Muscle of back (tissue), 11 donors: ENCODE data around the gene FAM107B. TPM values are rescaled to one million over a fixed set of nuclear protein-coding genes. Genes with fewer than 3 reads are reported as not detected.
A peak's percentile ranks its signal among the peaks of the same experiment; 100 is the strongest.

Experiments
- DNase-seq, 3 donors: peaks; one replicate each; pipeline versions ENCODE4 v3.0.0 to v3.0.0-alpha.2; 2013
- polyA plus RNA-seq, 10 donors: library from polyadenylated mRNA; unstranded; fragments of 120-200 nt; gene quantifications; one replicate each; pipeline ENCODE4 v1.2.1, GENCODE V29; 2013; ENCODE audit not compliant: insufficient read length in 10 of 10

Gene FAM107B
- polyA plus RNA-seq, 10 donors: 17.8 to 30.9 (median 23.3) TPM

DNA sequence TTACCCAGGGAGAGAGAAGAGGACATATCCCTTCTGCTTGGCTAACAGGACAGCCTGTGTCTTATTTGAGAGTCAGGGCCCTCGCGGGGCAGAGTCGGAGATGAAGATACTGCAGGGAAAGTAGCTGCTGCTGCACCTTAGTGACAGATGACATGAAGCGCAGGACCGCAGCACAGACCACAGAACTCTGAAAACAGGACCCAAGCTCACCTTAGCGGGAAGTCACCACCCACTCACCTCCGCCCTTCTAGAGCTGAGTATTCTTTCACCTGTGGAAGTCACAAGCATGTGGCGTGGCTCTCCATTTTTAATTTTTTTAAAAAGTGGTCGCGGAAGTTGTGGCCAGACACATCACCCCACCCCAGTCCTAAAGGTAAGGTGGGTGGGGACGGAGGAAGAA, 191.4 kb downstream of the FAM107B start:
- no peak for DNase-seq

DNA sequence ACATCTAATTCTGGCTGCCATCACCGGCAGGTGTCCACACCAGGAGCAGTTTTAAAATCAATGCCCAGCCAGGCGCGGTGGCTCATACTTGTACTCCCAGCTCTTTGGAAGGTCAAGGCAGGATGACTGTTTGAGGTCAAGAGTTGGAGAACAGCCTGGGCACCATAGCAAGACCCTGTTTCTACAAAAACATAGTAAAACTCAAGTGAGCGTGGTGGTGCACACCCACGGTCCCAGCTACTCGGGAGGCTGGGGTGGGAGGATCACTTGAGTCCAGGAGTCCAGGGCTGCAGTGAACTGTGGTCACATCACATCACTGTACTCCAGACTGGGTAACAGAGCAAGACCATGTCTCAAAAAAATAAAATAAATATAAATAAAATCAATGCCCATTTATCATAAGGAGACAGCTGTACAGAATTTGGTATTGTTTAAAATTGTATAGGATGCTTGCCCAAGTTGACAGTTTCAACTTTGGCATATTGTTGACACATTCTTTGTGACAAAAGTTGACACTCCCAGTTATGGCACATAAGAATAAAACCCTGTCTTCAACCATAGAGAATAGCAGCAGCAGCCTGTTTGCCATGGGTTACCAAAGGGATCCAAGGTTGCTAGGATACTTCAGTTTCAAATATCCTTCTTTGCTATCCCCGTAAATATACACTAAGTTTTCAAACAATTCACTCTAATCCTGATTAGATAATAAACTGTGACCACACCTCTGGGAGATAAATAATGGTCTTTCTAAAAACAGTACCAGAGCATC, 193.0 kb downstream of the FAM107B start:
- DNase-seq: no peak

DNA sequence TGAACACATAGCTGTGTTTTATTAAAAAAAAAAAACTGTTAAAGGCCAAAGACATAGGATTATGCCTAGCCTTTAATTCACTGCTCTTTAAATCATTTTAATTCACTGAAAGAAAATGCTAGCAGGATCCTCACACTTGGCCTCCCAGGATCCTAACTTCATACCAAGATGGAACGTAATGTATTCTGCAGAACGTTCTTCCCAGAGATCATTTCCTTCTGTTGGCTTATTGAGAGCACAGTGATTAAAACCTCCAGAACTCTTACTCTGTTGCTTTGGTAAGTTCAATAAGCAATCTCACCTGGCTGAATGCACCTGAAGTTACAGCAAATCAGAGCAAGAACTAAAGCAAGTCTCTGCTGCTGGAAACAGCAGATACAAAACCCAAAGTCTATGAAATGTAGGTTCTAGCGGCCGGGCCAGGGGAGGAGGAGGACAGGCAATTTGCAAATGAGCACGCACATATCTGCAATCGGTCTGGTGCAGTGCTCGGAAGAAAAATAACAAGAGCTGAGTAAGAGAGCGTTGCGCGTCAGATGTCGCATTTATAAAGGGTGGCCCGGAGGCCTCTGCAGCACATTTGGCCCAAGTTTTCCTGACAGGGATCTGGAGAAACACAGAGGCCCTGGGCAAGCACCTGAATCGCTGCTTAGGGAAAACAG, 193.9 kb downstream of the FAM107B start:
- DNase-seq: peak in 1 of 3 donors; percentile 61

DNA sequence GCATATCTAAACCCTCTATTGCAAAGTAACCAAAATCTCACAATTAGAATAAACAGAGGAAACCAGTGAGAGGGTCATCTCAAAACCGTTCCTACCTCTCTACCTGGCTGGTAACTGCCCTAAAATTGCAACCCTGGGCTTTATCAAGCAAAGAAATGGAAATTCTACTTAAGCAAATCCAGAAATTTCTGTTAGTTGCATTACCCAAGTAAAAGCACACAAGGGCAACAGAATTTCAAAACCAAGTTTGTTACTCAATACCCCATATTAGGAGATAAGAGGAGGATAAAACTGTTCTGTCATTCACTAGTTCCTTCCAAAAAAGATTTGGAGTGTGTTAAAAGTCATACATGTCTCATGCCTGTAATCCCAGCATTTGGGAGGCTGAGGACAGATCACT, 195.3 kb downstream of the FAM107B start:
- no peak for DNase-seq

DNA sequence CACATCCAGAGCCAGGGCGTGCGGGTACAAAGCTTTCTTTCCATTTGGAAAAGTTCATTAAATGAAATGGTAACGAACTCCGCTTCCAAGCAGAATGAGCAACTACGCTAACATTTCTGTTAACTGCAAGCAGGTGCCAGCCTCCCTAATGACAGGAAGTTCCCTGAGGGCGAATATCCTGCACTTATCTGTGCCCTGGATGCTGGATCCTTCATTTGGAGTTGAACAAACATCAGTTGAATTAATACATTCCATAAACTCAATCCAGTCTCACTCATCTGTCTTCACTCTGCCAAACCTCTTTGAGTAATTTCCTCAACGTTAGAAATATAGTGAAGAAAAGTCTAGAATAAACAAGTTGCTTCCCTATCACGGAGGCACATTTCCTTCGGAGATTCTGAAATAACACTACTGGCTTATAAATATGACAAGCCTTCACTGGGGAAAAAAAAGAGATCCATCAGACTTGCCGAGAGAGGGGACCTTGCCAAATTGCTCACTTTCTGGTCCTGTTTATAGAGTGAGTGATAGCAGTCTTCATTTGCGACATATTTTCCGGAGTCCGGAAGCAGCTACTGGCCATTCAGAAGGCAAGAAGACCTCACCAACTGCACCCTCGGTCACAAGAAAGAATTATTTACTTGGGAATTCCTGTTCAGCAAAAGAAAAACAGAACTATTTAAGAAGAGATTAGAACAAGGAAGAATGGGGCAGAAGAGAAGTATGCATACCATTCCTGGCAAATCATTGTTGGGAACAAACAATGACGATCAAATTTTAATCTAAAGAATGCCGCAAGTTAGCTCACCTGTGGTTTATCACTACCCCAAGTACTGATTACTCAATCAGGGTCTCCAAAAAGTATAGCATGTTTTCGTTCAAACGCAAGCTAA, 196.4 kb downstream of the FAM107B start:
- no peak for DNase-seq

DNA sequence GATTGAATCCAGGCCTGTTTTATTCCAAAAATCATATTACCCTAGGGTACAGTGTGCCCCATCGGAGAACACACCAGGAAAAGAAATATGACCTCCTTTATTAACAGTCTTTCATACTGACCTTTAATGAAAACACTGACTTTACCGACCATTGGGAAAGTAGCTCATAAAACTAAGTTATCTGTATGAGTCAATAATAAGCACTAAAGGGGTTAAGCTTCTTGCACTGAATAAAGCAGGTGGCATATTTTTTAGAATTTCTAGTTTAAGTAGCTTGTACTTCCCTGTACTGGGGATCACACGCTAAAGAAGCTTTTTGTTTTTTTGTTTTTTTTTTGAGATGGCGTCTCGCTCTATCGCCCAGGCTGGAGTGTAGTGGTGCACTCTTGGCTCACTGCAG, 199.8 kb downstream of the FAM107B start:
- no peak for DNase-seq

DNA sequence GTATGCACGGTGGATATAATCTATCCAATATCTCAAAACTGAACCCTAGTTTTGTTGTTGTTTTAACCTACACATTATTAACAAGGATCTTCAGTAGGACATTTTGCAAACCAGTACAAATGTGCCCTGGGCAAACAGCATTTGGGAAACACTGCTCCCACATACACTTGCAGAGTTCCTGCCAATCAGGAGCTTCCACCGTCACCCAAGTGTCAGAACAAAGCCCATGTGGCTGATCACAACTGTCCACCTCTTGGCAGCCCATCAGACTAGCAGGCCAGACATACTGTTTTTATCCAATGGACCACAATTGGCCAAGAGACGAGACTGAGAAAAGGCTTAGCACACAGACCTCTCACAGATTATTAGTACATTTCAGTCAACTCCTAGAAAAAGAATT, 200.4 kb downstream of the FAM107B start:
- DNase-seq: no peak

DNA sequence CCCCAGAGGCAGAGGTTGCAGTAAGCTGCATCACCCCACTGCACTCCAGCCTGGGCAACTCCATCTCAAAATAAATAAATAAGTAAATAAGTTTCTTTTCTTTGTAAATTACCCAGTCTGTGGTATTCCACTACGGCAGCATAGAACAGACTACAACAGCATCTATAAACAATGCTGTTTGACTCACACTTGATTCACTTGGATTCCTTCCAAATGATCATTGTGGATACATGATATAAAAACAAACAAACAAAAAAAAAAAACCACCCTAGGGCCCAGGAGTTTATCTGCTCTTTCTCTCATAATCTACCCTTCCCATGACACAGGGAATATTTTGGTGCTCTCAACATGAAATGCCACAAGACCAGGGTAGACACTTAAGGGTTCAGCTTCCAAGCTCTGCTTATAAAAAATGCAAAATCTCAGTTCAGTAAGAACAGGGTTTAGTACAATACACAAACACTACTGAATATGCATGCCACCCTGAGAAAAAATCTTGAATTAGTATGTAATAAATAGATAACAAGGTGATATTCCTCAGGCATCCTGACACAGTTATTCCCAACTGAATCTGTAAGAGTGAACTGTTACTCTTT, 200.9 kb downstream of the FAM107B start:
- DNase-seq: no peak

DNA sequence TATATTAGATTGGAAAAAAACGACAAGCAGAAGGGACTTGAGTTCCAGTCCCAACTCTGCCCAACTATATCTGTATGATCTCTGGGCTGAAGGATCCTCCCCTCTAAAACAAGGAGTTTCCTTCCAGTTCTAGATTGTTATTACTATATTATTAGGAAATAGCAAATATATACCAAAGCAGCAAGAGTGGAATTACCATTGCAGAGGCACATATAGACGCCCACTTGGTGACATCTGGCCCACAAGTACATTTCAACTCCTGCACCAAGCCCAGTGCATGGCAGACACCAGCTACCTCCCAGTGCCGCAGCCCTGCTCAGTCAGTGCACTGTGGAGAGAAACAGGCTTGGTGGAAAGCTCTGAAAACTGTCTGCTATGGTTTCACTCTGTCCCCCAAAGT, 201.9 kb downstream of the FAM107B start:
- no peak for DNase-seq

DNA sequence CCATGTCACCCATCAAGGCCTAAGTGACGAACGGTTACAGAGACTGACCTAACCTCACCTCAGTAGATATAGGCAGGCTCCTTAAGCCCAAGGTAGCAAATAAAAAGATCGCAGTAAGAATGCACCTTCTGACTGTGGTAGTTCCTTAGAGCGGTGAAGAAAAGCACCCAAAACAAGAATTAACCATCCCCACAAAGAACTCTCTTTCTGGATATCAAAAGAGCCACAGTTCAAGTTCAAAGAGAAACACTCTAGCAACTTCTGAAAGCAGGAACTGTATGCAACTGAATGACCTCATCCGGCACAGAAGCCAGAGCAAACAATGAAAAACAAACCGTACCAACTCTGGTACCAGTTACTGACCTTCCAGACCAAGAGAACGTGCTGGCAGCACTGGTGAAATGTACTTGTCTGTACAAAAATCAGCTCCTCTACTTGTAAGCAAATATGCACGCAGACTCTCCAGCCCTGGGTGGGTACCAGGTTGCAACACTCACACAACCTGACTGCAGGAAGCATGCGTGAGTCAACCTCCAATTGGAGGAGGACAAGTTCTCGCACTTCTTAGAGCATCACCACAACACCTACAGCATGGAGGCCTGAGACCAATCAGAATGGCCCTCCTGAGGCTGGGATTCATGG, 202.7 kb downstream of the FAM107B start:
- no peak for DNase-seq

DNA sequence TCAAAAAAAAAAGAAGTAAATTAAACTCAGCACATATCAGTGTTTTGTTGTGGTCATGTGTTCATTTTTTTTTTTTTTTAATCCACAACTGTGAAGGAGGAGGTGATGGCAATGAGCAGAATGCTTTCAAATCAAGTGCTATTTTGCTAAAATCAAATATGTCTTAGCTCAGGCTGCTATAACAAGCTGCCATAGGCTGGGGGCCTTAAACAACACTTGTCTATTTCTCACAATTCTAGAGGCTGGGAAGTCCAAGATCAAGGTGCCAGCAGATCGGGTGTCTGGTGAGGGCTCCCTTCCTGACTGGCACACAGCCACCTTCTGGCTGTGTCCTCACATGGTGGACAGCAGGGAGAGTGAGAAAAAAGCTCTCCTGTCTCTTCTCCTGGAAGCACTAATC, 203.9 kb downstream of the FAM107B start:
- DNase-seq: no peak

DNA sequence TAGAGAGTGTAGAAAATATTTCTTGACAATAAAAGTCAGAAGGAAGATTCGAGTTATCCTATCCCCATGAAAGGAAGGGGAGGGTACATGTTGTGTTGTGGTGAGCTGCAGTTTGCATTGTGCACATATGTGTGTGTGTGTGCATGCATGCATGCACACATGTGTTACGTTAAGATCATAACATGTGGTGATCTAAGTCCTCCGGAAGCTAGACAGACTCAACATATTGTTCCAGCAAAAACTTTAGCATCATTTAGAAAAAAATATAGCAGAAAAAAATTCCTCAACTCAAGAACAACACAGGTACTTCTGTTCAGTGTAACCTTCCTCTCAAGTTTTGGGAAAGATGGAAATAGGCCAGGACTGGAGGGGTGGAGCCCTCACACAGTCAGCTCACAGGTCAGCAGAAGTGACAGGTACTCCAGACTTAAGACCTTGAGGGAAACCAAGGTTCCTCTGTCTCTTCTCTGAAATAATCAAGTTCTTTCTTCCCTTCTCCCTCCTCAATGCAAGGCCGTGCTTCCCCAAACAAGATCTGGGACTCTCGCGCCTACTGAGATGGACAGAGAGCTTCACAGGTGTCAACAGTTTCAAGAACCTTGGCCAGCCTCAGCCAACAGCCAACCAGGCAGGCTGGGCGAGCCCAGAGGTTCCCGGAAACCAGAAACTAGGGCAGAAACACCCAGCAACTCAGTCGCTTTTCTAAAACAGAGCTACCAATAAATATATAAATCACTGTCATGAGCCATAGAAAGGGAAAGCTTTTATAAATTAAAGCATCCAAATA, 205.2 kb downstream of the FAM107B start:
- DNase-seq: no peak

DNA sequence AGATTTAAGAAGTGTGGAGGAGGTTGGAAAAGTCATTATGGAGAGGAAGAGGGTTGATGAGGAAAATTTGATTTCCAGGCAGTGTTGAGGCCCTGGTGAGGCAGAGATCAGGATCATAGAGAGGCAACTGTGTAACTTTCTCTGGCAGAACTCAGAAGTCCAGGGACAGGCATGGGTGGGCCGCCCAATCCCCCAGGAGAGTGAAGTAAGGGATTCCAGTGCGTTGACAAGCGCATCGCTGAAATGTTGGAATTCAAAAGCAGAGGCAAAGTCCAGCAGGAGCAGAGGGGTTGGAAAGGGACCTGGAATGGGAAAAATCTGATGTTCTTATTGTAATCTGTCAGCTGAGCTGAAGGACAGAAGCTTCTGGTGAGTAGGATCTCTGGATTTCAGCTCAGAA, 207.3 kb downstream of the FAM107B start:
- DNase-seq: peak in 1 of 3 donors; percentile 69

DNA sequence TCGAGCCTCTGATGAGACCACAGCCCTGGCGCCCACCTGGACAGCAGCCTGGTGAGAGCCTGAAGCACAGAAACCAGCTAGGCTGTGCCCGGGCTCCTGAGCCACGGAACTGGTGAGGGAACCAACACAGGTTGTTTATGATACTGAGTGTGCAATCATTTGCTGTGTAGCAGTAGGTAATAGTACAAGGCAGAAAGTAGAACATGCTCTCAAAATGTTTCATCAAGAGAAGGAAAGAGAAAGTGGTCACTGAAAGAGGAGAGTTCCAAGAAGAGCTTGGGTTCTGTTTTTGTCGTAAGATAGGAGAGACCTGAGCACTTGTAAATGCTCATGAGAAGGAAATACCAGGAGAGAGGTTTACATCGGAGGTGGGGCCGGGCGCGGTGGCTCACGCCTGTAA, 208.2 kb downstream of the FAM107B start:
- DNase-seq: no peak

DNA sequence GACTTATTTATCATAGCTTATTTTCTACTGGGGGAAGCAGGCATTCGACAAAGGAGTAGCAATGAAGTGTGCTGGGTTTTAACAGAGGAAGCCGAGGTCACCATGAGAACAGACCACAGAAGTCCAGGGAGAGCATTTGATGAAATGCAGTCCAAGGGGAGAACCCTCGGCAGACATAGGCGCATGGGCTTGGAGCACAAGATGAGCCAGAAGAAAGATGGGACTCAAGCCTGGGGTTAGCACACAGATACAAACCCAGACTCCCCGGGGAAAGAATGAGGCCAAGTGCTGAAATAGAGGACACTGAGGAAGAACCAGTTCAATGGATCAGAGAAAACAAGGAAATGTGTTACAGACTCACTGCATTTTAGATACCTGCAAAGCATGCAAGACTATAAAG, 209.5 kb downstream of the FAM107B start:
- no peak for DNase-seq

DNA sequence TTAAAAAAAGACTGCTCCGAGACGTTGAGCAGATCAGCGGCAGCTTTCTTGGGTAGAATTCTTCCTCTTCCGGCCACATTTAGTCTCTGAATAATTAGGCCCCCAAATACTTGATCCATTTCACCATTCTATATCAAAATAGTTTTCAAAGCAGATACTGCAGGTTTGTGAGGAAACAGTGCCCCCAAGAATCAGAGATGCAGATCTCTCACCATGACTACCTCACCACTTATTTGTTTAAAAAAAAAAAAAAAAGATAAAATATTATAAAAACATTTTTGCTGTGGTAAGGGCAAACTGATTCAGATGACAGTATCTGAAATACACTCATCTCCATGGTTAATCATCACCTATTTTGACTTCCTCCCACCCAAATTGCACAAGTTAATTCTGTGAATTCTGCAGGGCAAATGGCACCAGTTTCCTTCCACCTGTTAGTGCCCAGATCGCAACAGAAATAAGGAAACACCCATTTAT, 210.4 kb downstream of the FAM107B start:
- DNase-seq: no peak

DNA sequence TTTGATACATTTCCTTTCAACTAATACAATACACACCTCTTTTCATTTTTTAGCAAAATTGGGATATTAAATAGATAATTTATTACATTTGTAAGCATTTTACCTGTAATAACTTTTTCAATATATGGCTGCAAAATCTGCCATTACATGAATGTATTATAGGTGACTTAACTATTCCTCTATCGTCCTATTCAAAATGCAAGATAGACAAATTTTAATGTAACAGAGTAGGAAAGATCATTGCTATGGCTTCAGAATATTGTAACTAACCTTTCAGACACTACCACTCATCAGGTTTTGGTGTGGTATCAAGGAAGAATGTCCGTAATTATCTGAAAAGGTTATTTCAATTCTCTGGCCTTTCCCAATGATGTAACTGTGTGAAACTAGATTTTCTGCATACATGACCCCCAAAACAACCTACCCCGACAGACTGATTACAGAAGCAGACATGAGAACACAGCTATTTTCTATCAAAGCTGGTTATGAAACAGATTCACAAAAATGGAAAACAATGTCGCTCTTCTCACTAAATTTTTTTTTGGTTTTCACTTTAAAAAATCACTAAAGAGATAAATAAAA, 211.2 kb downstream of the FAM107B start:
- no peak for DNase-seq

DNA sequence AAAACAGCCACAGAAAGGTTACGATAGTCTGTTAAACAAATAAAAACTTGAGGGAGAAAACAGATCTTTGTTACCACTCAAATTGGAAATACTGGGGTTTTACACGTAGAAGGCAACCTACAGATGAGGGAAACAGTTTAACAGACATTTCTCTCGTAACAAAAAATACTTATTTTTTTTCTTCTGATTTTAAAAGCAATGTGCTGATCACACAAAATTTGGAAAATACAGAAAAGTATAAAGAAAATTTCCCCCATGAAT, 211.7 kb downstream of the FAM107B start:
- DNase-seq: no peak

DNA sequence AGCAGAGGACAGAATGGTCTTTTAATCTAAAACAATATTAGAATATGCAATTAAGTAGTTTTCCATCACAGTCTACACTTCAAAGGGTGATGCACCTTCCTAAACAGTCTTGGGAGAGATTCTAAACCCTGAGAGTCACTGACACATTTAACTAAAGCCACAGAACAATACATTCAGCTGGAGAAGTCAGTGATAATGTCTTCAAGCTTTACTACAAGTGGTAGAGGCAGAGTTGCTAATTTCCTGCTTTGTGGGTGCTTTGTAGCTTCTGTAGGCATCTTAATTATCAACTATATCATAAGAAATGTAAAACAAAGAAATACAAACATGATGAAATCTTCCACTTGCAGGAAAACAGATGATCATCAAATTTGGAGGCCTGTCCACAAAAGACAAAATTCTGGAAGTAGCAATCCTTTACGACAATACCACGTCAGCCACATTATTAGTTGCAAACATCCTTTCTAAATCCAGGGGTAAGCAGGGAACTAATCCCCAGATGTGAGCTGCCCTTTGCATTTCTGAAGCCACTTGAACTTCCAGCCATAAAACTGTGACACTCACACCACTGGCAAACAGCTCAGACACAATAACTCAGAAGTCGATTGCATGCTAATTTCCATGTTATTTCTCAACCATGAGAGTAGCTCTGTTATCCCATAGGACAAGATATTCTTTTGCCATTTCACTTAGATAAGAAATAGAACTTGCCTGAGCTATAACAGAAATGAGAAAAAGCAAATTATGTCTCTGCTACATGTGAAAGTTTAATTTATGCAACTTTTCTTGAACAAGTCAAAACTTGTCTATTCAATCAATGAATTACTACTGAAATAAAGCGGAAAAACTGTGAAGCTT, 212.2 kb downstream of the FAM107B start:
- DNase-seq: no peak
